GM12891 (cell line): ENCODE data around the gene SYNPR.

Source experiments
- POLR2A ChIP-seq: IDR thresholded peaks from 2 replicates; pipeline ENCODE4 v1.6.1; 2011; ENCODE audit warnings: low read depth, low read length, control low read depth
- POLR2AphosphoS5 ChIP-seq: IDR thresholded peaks from 2 replicates; pipeline ENCODE4 v1.6.1; 2011; ENCODE audit warnings: low read depth, low read length, control low read depth
- SPI1 ChIP-seq: IDR thresholded peaks from 2 replicates; pipeline ENCODE4 v1.6.1; 2011; ENCODE audit warnings: low read depth, low read length, control low read depth

DNA sequence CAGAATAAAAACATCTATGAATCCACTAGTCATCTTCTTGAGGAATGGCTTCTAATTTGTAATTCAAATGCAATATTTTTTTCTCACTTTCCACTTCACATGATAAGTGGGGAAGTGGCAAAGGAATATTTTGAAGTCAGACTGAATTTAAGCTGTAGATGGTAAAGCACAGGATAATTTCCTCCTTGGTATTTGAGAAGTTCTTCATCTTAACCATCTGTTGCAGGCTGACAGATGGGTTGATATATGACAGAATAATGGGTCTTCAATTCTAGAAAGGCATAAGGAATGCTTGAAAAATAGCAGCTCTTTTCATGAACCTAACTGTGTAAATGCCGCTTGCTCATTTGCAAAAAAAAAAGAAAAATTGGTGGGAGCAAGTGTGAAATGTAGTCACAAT lies 307.8 kb downstream of the SYNPR start:
- TF ChIP-seq SPI1 (no peak), POLR2A (no peak), POLR2AphosphoS5 (no peak)
